Neuronal stem cell (in vitro differentiated cells): ENCODE results near the gene CASK.

Experiments used
- DNase-seq: peaks from one replicate; pipeline ENCODE4 v3.0.0-alpha.2; 2013; ENCODE audit warnings: low spot score
- H2AFZ ChIP-seq: one replicate; pipeline ENCODE4 v1.6.1; 2013; ENCODE audit warnings: mild to moderate bottlenecking, low read length, inconsistent platforms
- H2AK5ac ChIP-seq: 2 replicates; pipeline ENCODE4 v1.6.1; 2013; ENCODE audit warnings: low read depth, mild to moderate bottlenecking, inconsistent platforms, low read length, moderate library complexity, mixed read lengths
- H2BK120ac ChIP-seq: 2 replicates; pipeline ENCODE4 v1.6.1; 2013; ENCODE audit warnings: low read depth, mild to moderate bottlenecking, inconsistent platforms, low read length, moderate library complexity, mixed read lengths
- H2BK12ac ChIP-seq: one replicate; pipeline ENCODE4 v1.6.1; 2013; ENCODE audit warnings: low read length, inconsistent platforms
- H2BK15ac ChIP-seq: 2 replicates; pipeline ENCODE4 v1.6.1; 2013; ENCODE audit warnings: mild to moderate bottlenecking, low read length, inconsistent platforms, mixed read lengths
- H2BK5ac ChIP-seq: one replicate; pipeline ENCODE4 v1.6.1; 2013; ENCODE audit warnings: inconsistent platforms, mild to moderate bottlenecking, low read length, moderate library complexity
- H3K14ac ChIP-seq: one replicate; pipeline ENCODE4 v1.6.1; 2013; ENCODE audit warnings: low read length, inconsistent platforms
- H3K18ac ChIP-seq: 2 replicates; pipeline ENCODE4 v1.6.1; 2013; ENCODE audit warnings: low read length, inconsistent platforms
- H3K23ac ChIP-seq: 2 replicates; pipeline ENCODE4 v1.6.1; 2013; ENCODE audit warnings: low read depth, mild to moderate bottlenecking, mixed read lengths, low read length, inconsistent platforms; ENCODE audit not compliant: poor library complexity
- H3K27ac ChIP-seq: replicated peaks from 3 replicates; pipeline ENCODE4 v1.5.1; 2013; ENCODE audit warnings: low read length, inconsistent platforms
- H3K27me3 ChIP-seq, 3 experiments: 2 replicates each; pipeline ENCODE4 v1.6.1; 2013; ENCODE audit warnings: low read length in 3 of 3, mild to moderate bottlenecking in 2 of 3, inconsistent platforms in 1 of 3, low read depth in 1 of 3, mixed read lengths in 1 of 3, moderate library complexity in 1 of 3; ENCODE audit not compliant: control insufficient read depth in 3 of 3, insufficient read depth in 3 of 3
- H3K36me3 ChIP-seq, 2 donors: replicated peaks in 1 of 2; 2 replicates each; pipeline ENCODE4 v1.6.1; 2013; ENCODE audit warnings: low read length in 2 of 2; ENCODE audit not compliant: control insufficient read depth in 2 of 2, insufficient read depth in 2 of 2
- H3K4ac ChIP-seq: 2 replicates; pipeline ENCODE4 v1.6.1; 2013; ENCODE audit warnings: inconsistent platforms, mild to moderate bottlenecking, low read length, moderate library complexity
- H3K4me1 ChIP-seq, 2 donors: 1 replicate in 1 of 2; 2 replicates in 1 of 2; pipeline ENCODE4 v1.6.1; 2013; ENCODE audit warnings: low read length in 2 of 2, low read depth in 1 of 2; ENCODE audit not compliant: control insufficient read depth in 2 of 2, insufficient read depth in 1 of 2
- H3K4me2 ChIP-seq: one replicate; pipeline ENCODE4 v1.6.1; 2013; ENCODE audit warnings: mild to moderate bottlenecking, low read length, inconsistent platforms; ENCODE audit not compliant: insufficient read depth, poor library complexity, severe bottlenecking
- H3K4me3 ChIP-seq, 2 donors: 2 replicates each; pipeline ENCODE4 v1.5.1; 2013; ENCODE audit warnings: low read length in 2 of 2, mild to moderate bottlenecking in 2 of 2, inconsistent platforms in 1 of 2, moderate library complexity in 1 of 2
- H3K79me1 ChIP-seq: one replicate; pipeline ENCODE4 v1.6.1; 2013; ENCODE audit warnings: low read depth, mild to moderate bottlenecking, inconsistent platforms, low read length, moderate library complexity
- H3K9ac ChIP-seq: one replicate; pipeline ENCODE4 v1.6.1; 2013; ENCODE audit warnings: mild to moderate bottlenecking, low read depth, low read length, inconsistent platforms; ENCODE audit not compliant: poor library complexity
- H3K9me3 ChIP-seq, 2 donors: replicated peaks in 1 of 2; 2 replicates each; pipeline versions ENCODE3 to v1.6.1; 2013; ENCODE audit warnings: low read length in 2 of 2, mild to moderate bottlenecking in 2 of 2, inconsistent platforms in 1 of 2, low read depth in 1 of 2, mixed read lengths in 1 of 2, moderate library complexity in 1 of 2; ENCODE audit not compliant: control insufficient read depth in 2 of 2, insufficient read depth in 1 of 2
- H4K8ac ChIP-seq: one replicate; pipeline ENCODE4 v1.6.1; 2013; ENCODE audit warnings: low read depth, mild to moderate bottlenecking, inconsistent platforms, low read length, moderate library complexity
- H4K91ac ChIP-seq: one replicate; pipeline ENCODE4 v1.6.1; 2013; ENCODE audit warnings: low read length, low read depth, mild to moderate bottlenecking, inconsistent platforms; ENCODE audit not compliant: poor library complexity
- WGBS, 2 donors: extraction: QIAGEN DNeasy Blood & Tissue Kit; methylation state at CpG; one replicate each; pipeline ENCODE4 v1.1.7; 2013; ENCODE audit warnings: missing lambda C conversion rate in 2 of 2, mixed read lengths in 1 of 2; ENCODE audit not compliant: insufficient read length in 2 of 2, insufficient replicate concordance in 1 of 2; ENCODE audit errors: extremely low coverage in 2 of 2; 5-methylcytosine and 5-hydroxymethylcytosine counted together

CASK gene

DNA sequence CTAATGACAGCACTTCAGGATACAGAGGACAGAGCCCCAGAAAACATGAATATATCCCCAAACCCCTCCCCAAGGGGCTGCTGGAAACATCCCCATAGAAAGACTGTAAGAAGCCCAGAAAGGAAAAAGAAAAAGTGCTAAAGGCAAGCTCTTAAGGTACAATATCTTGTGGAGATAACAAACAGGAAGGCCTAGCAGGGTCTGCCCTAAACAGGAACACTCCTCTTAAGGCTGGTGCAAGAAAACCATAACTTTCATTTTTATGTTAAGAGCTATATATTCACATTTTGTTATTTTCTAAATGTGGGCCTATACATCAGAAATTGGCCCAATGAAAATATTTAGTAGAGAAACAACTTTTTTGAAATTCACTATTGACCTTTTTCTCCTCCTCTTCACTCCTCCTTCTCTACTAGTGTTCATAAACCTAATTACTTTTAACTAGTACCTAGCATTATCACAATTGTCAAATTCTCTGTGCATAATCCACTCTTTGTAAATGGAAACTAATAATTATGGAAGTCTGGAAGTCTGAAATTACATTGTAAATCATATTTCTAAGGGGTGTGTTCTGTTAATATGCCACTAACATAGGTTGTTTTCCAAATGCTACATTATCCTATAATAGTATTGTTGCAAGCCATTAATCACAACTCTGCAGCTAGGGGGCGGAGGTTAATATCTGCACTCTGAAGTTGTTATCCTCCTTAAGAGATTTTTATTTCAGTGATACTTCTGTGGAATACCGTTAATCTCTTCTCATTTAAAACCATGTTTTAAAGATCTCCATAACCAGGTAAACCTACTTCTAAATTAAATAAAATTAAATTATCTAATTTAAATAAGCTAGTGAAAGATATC, 59.8 kb downstream of the CASK start:
- no CpG with 5 or more reads among the region's 2 CpGs for WGBS, 2 donors
- Histone ChIP-seq H3K36me3 (no peaks in the 10 kb centered on the region), H3K23ac (no peak overlapping the region), H3K27ac (no peak overlapping the region), H3K18ac (no peak overlapping the region), H3K4me3 (no peak overlapping the region), H3K4me2 (no peak overlapping the region), H3K27me3 (no peaks in the 10 kb centered on the region), H2AFZ (no peak overlapping the region), H3K4ac (no peak overlapping the region), H3K9ac (no peak overlapping the region), H3K14ac (no peak overlapping the region), H2BK15ac (no peak overlapping the region), H2AK5ac (no peak overlapping the region), H2BK120ac (no peak overlapping the region), H3K4me1 (no peaks in the 10 kb centered on the region), H3K9me3 (no peaks in the 10 kb centered on the region), H4K91ac (no peak overlapping the region), H4K8ac (no peak overlapping the region), H2BK12ac (no peak overlapping the region), H3K79me1 (no peaks in the 10 kb centered on the region), H2BK5ac (no peak overlapping the region)
- no peak for DNase-seq

DNA sequence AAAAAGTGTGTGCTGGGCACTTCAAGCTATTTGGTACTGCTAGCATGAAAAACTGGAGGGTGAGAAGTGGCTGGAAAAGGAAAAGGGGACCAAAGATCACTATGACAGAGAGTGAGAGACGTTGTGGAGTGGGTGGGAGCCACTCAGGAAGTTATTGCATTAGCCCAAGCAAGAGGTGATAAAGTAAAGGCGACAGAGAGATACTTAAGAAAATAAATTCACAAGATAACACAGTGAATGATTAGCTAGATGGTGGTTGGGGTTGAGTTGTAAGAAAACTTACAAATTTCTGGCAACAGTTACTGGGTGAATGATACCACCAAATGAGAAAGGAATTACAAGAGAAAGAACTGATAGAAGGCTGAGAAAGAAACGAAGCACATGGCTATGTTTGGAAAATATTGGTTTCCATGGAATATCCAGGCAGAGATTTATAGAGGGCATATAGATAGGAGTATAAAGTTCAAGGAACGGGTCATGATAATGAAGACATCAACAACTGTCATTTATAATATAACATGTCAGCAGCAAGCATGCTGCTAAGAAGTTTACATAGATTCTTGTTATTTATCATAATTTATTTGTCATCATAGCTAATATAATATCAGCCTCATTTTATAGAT, 60.7 kb downstream of the CASK start:
- no peak overlapping the region for H3K27ac ChIP-seq
- H3K23ac ChIP-seq: no peak overlapping the region
- no peak overlapping the region for H2AK5ac ChIP-seq
- H3K9me3 ChIP-seq: no peaks in the 10 kb centered on the region
- no peak overlapping the region for H2BK15ac ChIP-seq
- H4K8ac ChIP-seq: no peak overlapping the region
- H2BK5ac ChIP-seq: no peak overlapping the region
- no peak overlapping the region for H3K4ac ChIP-seq
- H3K18ac ChIP-seq: no peak overlapping the region
- WGBS, 2 donors: no CpG with 5 or more reads among the region's 4 CpGs
- H3K27me3 ChIP-seq: no peaks in the 10 kb centered on the region
- no peak overlapping the region for H3K4me3 ChIP-seq
- no peak overlapping the region for H3K14ac ChIP-seq
- H2BK120ac ChIP-seq: no peak overlapping the region
- no peak overlapping the region for H3K9ac ChIP-seq
- DNase-seq: no peak
- H3K36me3 ChIP-seq: no peaks in the 10 kb centered on the region
- no peak overlapping the region for H2AFZ ChIP-seq
- H3K4me2 ChIP-seq: no peak overlapping the region
- no peaks in the 10 kb centered on the region for H3K4me1 ChIP-seq
- H4K91ac ChIP-seq: no peak overlapping the region
- no peak overlapping the region for H2BK12ac ChIP-seq
- H3K79me1 ChIP-seq: no peaks in the 10 kb centered on the region

DNA sequence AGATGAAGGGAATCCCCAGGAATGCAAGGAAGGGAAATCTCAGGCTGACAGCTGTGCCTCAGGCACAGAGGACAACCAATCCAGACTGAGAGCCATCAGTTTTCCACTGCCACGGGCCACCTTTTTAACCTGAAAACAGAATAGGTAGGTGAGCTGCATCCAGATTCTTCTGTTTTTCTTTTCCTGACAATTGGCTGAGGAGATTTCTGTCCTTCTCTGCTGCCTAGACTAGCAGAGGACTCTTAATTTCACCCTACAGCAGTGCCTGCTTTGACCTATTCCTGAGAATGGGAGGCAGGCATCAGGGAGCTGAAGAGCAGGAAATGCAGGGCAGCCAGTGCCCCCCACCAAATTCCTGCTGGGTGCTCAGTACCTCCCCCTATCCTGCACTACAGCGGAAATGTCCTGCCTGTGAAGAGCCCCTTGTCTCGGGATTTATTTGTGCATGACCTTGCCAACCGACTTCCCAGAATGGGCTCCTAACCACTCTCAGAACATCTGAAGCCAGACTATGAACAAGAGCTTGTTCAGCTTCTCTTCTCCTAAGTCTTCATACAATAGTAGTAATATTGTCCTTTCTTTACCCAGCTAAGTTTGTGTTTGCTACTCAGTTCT, 65.1 kb downstream of the CASK start:
- H2BK5ac ChIP-seq: no peak overlapping the region
- no peak overlapping the region for H4K8ac ChIP-seq
- no peak overlapping the region for H3K14ac ChIP-seq
- H3K27me3 ChIP-seq: no peaks in the 10 kb centered on the region
- no peak overlapping the region for H3K4me3 ChIP-seq
- H3K4me1 ChIP-seq: no peaks in the 10 kb centered on the region
- H3K4me2 ChIP-seq: no peak overlapping the region
- H2AFZ ChIP-seq: no peak overlapping the region
- no peak overlapping the region for H2BK12ac ChIP-seq
- H2AK5ac ChIP-seq: no peak overlapping the region
- no peak overlapping the region for H4K91ac ChIP-seq
- no peak overlapping the region for H3K18ac ChIP-seq
- H3K23ac ChIP-seq: no peak overlapping the region
- no peak overlapping the region for H2BK15ac ChIP-seq
- no peaks in the 10 kb centered on the region for H3K79me1 ChIP-seq
- H2BK120ac ChIP-seq: no peak overlapping the region
- no CpG with 5 or more reads among the region's 4 CpGs for WGBS, 2 donors
- no peak overlapping the region for H3K27ac ChIP-seq
- no peak for DNase-seq
- H3K36me3 ChIP-seq: no peaks in the 10 kb centered on the region
- no peaks in the 10 kb centered on the region for H3K9me3 ChIP-seq
- no peak overlapping the region for H3K4ac ChIP-seq
- H3K9ac ChIP-seq: no peak overlapping the region

DNA sequence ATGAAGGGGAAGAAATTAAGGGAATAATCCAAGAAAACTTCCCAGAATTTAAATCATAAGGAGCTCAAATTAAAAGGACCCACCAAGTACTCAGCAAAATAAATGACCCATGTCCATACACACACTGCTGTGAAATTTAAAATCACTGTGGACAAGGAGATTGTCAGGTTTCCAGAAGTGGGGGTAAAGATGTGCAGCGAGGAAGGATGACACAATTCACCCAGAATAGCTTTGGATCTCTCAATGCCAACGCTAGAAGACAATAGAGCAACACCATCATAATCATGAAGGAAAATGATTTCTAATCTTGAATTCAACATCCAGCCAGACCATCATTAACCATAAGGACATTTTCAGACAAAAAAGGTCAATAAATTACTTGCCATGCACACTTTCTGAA, 65.7 kb downstream of the CASK start:
- Histone ChIP-seq H2BK15ac (no peak overlapping the region), H2AK5ac (no peak overlapping the region), H4K8ac (no peak overlapping the region), H4K91ac (no peak overlapping the region), H2BK5ac (no peak overlapping the region), H3K14ac (no peak overlapping the region), H3K4me2 (no peak overlapping the region), H3K4me3 (no peak overlapping the region), H3K9ac (no peak overlapping the region), H3K27ac (no peak overlapping the region), H3K9me3 (no peaks in the 10 kb centered on the region), H2BK120ac (no peak overlapping the region), H2BK12ac (no peak overlapping the region), H3K79me1 (no peaks in the 10 kb centered on the region), H3K27me3 (no peaks in the 10 kb centered on the region), H3K4ac (no peak overlapping the region), H3K4me1 (no peaks in the 10 kb centered on the region), H3K36me3 (peaks cover 0 to 2% of the 10 kb centered on the region in 2 donors), H2AFZ (no peak overlapping the region), H3K18ac (no peak overlapping the region), H3K23ac (no peak overlapping the region)
- WGBS, 2 donors: no CpG with 5 or more reads among the region's 2 CpGs
- no peak for DNase-seq
